Fibroblast of skin of back (primary cell): ENCODE data around the gene APOBEC3C.
"Not testable (repeated sequence)": the region's sequence is repeated elsewhere in the genome, so short reads cannot be mapped to it uniquely, and the experiment has no call there.

Source experiments
- DNase-seq: peaks from one replicate; pipeline ENCODE4 v3.0.0-alpha.2; 2013

The APOBEC3C gene

GRCh38 chr22:39024519-39025308, 10.7 kb downstream of the APOBEC3C start:
- DNase-seq, result no peak

- no peak for DNase-seq
Observed at GRCh38 chr22:39026509-39027150, 12.6 kb downstream of the APOBEC3C start.

GRCh38 chr22:39027717-39028116, 13.7 kb downstream of the APOBEC3C start:
- DNase-seq, result no peak

GRCh38 chr22:39028281-39028680, 14.2 kb downstream of the APOBEC3C start:
- peak; percentile 16 for DNase-seq

GRCh38 chr22:39029227-39029626, 15.2 kb downstream of the APOBEC3C start:
- DNase-seq, result no peak

DNA sequence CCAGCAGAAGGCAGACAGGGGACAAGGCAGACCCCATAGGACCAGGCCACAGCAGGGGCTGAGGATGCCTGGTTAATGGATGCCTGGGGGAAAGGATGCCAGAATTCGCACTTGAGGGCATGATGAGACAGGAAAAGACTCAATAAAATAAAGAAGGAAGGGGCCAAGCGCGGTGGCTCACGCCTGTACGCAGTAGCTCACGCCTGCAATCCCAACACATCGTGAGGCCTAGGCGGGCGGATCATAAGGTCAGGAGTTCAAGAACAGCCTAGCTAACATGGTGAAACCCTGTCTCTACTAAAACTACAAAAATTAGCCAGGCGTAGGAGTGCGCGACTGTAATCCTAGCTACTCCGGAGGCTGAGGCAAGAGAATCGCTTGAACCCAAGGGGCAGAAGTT, 16.6 kb downstream of the APOBEC3C start:
- DNase-seq, result no peak

GRCh38 chr22:39031434-39032295, 17.6 kb downstream of the APOBEC3C start:
- not testable (repeated sequence) for DNase-seq

DNA sequence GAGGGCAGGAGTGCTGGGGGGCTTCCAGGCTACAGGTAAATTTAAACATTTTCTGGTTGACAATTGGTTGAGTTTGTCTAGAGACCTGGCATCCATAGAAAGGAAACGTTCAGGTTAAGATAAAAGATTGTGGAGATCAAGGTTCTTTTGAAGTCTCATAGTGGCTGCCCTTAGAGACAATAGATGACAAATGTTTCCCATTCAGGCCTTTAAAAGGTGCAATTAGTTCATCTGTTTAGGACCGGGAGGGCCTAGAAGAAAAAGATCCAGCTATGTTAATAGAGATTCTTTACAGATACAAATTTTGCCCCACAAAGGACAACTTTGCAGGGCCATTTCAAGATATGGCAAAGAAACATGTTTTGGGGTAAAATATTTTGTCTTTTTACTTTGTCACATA, 23.0 kb downstream of the APOBEC3C start:
- DNase-seq, result not testable (repeated sequence)

GRCh38 chr22:39039306-39040126, 25.5 kb downstream of the APOBEC3C start:
- no peak for DNase-seq

- not testable (repeated sequence) for DNase-seq
Observed at GRCh38 chr22:39040155-39040537, 26.1 kb downstream of the APOBEC3C start.

- peak; percentile 66 for DNase-seq
Observed at GRCh38 chr22:39040538-39041296, 26.7 kb downstream of the APOBEC3C start, which contains the start of gene APOBEC3F. TSS of gene APOBEC3F (plus strand) at chr22:39040864. CDS start at chr22:39040961, 97 bp downstream.

GRCh38 chr22:39041908-39042307, 27.9 kb downstream of the APOBEC3C start:
- DNase-seq, result no peak

DNA sequence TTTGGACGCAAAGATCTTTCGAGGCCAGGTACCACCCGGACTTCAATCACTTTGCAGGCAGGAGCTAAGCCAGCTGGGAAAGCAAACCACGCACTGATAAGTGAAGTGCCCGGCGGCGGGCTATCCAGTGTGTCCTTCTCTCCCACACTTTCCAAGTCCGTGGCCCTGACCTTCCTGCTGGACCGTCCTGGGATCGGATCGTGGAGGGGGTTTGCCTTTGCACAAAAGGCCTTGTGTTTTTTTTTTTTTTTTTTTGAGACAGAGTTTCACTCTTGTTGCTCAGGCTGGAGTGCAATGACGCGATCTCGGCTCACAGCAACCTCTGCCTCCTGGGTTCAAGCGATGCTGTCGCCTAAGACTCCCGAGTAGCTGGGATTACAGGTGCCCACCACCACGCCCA, 29.0 kb downstream of the APOBEC3C start:
- DNase-seq, result not testable (repeated sequence)

GRCh38 chr22:39045136-39045535, 31.1 kb downstream of the APOBEC3C start:
- not testable (repeated sequence) for DNase-seq

DNA sequence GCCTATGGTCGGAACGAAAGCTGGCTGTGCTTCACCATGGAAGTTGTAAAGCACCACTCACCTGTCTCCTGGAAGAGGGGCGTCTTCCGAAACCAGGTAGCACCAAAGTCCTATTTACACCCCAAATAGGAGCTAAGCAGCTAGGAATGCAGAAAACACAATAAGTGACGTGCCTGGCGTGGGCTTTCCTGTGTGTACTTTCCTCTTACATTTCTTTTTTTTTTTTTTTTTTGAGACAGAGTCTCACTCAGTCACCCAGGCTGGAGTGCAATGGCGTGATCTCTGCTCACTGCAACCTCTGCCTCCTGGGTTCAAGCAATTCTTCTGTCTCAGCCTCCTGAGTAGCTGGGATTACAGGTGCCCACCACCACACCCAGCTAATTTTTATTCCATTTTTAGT, 35.4 kb downstream of the APOBEC3C start:
- not testable (repeated sequence) for DNase-seq

- not testable (repeated sequence) for DNase-seq
Observed at GRCh38 chr22:39051844-39052495, 37.9 kb downstream of the APOBEC3C start.

GRCh38 chr22:39055658-39056057, 41.6 kb downstream of the APOBEC3C start:
- DNase-seq, result no peak

DNA sequence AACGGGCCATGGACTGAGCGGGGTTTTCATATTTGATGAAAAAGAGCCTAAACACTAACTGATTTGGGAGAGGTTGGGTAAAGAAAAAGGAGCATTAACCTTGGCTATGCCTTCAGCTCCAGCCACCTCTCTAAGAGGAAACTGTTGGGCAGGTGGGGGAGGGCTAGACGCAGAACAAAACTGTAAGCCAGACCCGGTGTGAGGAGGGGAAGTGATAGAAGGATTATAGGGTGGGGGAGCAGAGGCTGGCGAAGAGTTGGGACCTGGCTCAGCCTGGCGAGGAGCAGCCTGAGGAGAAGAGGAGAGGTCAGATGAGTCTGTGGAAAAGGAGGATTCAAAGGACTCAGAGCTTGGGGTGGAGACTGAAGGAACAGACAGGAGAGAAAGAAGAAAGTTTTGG, 47.2 kb downstream of the APOBEC3C start:
- DNase-seq, result not testable (repeated sequence)

DNA sequence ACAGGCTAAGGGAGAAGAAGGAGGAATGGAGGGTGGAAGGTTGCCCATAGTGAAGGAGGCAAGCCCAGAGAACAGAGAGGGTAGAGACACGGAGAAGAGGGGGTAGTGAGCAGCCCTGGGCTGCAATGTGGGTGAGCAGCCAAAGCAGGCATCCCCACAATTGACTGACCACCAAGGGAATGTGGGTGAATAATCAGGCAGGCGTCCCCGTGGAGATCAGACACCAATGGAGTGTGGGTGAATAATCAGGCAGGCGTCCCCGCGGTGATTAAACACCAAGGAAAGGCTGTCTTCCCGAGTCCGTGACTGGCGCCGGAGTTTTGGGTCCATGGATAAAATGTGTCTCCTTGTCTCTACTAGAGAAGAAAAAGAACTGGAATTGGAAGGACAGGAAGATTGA, 47.9 kb downstream of the APOBEC3C start:
- DNase-seq, result not testable (repeated sequence)

DNA sequence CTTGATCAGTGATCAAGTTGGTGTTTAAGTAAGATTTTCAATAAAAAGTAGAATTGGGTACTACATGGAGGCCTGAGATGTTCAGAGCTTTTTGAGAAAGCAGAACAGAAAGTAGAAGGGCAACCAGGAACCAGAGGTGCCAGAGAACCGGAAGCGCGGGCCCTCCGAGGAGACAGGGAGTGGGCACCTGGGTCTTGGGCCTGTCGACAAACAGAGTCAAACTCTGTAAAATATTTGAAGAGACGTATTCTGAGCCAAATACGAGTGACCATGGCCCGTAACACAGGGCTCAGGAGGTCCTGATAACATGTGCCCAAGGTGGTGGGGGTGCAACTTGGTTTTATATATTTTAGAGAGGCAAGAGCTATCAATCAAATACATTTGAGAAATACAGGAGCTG, 49.8 kb downstream of the APOBEC3C start:
- not testable (repeated sequence) for DNase-seq
